SU-DHL-6 (cell line): ENCODE results near the gene GRM1.

Source experiments
- H2AFZ ChIP-seq: fragments of 200-600 bp; sonication (generic); 2 replicates; pipeline ENCODE4 v1.6.1; 2014; ENCODE audit warnings: low read depth, mild to moderate bottlenecking, moderate library complexity, mixed read lengths, antibody characterized with exemption, low read length; ENCODE audit not compliant: severe bottlenecking
- H3F3A ChIP-seq: fragments of 200-600 bp; shearing (Covaris generic); 2 replicates; pipeline ENCODE4 v1.6.0; 2016; ENCODE audit warnings: antibody characterized with exemption, mild to moderate bottlenecking; ENCODE audit not compliant: insufficient read depth
- H3K27ac ChIP-seq: fragments of 200-600 bp; sonication (generic); 2 replicates; pipeline ENCODE4 v1.5.1; 2016; ENCODE audit warnings: low read depth, mild to moderate bottlenecking, low read length, moderate library complexity, mixed read lengths
- H3K27me3 ChIP-seq: fragments of 200-600 bp; sonication (generic), shearing (Covaris generic); 2 replicates; pipeline ENCODE4 v1.6.0; 2014; ENCODE audit warnings: mild to moderate bottlenecking, low read length
- H3K36me3 ChIP-seq: fragments of 200-600 bp; sonication (generic); 2 replicates; pipeline ENCODE4 v1.6.1; 2014; ENCODE audit warnings: mild to moderate bottlenecking, low read length, mixed read lengths
- H3K4me2 ChIP-seq: fragments of 300-600, 200-600 bp; shearing (Covaris generic), sonication (generic); 2 replicates; pipeline ENCODE4 v1.6.0; 2014; ENCODE audit warnings: low read length, low read depth, mild to moderate bottlenecking; ENCODE audit not compliant: poor library complexity, severe bottlenecking
- H3K4me3 ChIP-seq: fragments of 200-600 bp; sonication (generic); 2 replicates; pipeline ENCODE4 v1.5.1; 2014; ENCODE audit warnings: antibody characterized with exemption, low read length, mild to moderate bottlenecking, mixed read lengths; ENCODE audit not compliant: insufficient read depth, poor library complexity, severe bottlenecking
- H3K79me2 ChIP-seq: fragments of 200-600 bp; sonication (generic); 2 replicates; pipeline ENCODE4 v1.6.1; 2014; ENCODE audit warnings: mild to moderate bottlenecking, low read length, moderate library complexity; ENCODE audit not compliant: insufficient read depth
- H3K9ac ChIP-seq: fragments of 200-600 bp; sonication (generic); 2 replicates; pipeline ENCODE4 v1.7.0; 2014; ENCODE audit warnings: mild to moderate bottlenecking, low read length
- H3K9me2 ChIP-seq: fragments of 200-600 bp; sonication (generic); replicated peaks from 2 replicates; pipeline ENCODE4 v1.6.1; 2014; ENCODE audit warnings: low read length; ENCODE audit not compliant: insufficient read depth
- H3K9me3 ChIP-seq: fragments of 200-600 bp; sonication (generic); 2 replicates; pipeline ENCODE4 v1.6.1; 2014; ENCODE audit warnings: low read length, mixed read lengths; ENCODE audit not compliant: insufficient read depth
- H4K20me1 ChIP-seq: fragments of 200-600 bp; sonication (generic); 2 replicates; pipeline ENCODE4 v1.6.1; 2014; ENCODE audit warnings: low read depth, mild to moderate bottlenecking, antibody characterized with exemption, low read length, moderate library complexity, mixed read lengths
- EZH2phosphoT487 ChIP-seq: fragments of 200-600 bp; sonication (generic), shearing (Covaris generic); conservative IDR thresholded peaks from 2 replicates; pipeline ENCODE4 v1.6.1; 2018; ENCODE audit warnings: mild to moderate bottlenecking, antibody characterized with exemption, low read length, moderate library complexity, mixed read lengths
- TF ChIP-seq, protein P1 (sequence below): fragments of 200-600 bp; sonication (generic); IDR thresholded peaks from one replicate; pipeline ENCODE4 v1.5.1; 2017; ENCODE audit warnings: antibody characterized with exemption, mild to moderate bottlenecking, low read length, moderate library complexity; ENCODE audit not compliant: insufficient read depth, poor library complexity, severe bottlenecking

The GRM1 gene

DNA sequence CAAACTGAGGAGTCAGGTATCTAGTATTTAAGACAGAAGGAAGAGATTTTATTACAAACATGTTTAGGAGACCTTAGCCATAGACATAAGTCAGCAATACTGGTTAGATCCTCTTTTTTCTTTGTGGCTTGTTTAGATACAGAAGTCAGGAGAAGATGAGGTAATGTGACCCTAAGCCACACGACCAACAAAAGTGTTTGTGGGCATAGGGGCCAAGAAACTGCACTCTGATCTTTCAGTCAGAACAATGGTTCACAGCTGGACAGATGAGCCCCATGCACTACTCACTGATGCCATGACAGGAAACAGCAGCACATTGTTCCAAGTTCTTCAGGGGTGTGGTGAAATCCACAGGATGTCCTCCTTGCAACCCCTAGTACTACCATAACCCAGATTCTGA is 276.2 kb downstream of the GRM1 start:
- Histone ChIP-seq H3K4me3 (no peak overlapping the region), H3K9ac (no peak overlapping the region), H3K9me3 (no peaks in the 10 kb centered on the region), H3K9me2 (no peaks in the 10 kb centered on the region), H3K36me3 (no peaks in the 10 kb centered on the region), H3K4me2 (no peak overlapping the region), H4K20me1 (no peaks in the 10 kb centered on the region), H2AFZ (no peak overlapping the region), H3K27ac (no peak overlapping the region), H3K79me2 (no peaks in the 10 kb centered on the region), H3K27me3 (no peaks in the 10 kb centered on the region), H3F3A (no peaks in the 10 kb centered on the region)
- TF ChIP-seq, protein P1, sequence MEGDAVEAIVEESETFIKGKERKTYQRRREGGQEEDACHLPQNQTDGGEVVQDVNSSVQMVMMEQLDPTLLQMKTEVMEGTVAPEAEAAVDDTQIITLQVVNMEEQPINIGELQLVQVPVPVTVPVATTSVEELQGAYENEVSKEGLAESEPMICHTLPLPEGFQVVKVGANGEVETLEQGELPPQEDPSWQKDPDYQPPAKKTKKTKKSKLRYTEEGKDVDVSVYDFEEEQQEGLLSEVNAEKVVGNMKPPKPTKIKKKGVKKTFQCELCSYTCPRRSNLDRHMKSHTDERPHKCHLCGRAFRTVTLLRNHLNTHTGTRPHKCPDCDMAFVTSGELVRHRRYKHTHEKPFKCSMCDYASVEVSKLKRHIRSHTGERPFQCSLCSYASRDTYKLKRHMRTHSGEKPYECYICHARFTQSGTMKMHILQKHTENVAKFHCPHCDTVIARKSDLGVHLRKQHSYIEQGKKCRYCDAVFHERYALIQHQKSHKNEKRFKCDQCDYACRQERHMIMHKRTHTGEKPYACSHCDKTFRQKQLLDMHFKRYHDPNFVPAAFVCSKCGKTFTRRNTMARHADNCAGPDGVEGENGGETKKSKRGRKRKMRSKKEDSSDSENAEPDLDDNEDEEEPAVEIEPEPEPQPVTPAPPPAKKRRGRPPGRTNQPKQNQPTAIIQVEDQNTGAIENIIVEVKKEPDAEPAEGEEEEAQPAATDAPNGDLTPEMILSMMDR: no peak
- no peak for TF ChIP-seq EZH2phosphoT487

DNA sequence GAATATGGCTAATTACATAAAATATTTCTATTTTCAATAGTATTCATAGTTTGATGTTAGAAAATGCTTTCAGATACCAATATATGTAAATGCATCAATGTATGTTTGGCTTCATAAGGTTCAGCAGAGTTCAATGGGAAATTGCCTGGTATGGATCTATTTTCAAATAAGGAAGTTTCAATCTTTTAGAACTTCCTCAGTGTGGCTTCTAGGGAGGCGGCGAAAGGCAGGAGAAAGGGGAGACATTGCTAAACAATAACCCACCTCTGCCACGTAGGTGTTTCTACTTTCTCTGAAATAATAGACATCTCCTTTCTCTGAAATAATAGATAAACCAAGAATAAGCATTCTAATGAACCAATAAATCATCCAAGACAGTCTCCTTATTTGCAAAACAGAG is 277.1 kb downstream of the GRM1 start:
- TF ChIP-seq EZH2phosphoT487: no peak
- H3K36me3 ChIP-seq: no peaks in the 10 kb centered on the region
- H2AFZ ChIP-seq: no peak overlapping the region
- H3K9me3 ChIP-seq: no peaks in the 10 kb centered on the region
- H4K20me1 ChIP-seq: no peaks in the 10 kb centered on the region
- H3K9ac ChIP-seq: no peak overlapping the region
- no peaks in the 10 kb centered on the region for H3F3A ChIP-seq
- H3K4me2 ChIP-seq: no peak overlapping the region
- no peaks in the 10 kb centered on the region for H3K9me2 ChIP-seq
- H3K27ac ChIP-seq: no peak overlapping the region
- no peak overlapping the region for H3K4me3 ChIP-seq
- H3K79me2 ChIP-seq: no peaks in the 10 kb centered on the region
- no peaks in the 10 kb centered on the region for H3K27me3 ChIP-seq

DNA sequence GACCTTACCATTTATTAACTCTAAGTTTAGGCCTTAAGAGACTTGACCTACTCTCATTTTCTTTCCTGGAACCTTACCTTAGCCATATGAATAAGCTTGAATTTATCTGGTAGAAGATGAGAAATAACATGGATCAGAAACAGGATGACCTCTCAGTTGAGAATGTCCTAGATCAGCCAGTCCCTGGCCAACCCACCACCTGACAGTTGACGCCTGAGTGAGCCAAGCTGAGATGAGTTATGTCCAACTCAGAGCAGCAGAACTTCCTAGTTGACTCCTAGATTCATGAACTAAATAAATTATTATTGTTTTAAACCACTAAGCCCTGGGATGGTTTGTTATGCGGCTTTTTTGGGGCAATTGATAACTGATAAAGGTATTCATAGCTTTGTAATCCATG is 281.8 kb downstream of the GRM1 start:
- no peaks in the 10 kb centered on the region for H3K27me3 ChIP-seq
- H2AFZ ChIP-seq: no peak overlapping the region
- H4K20me1 ChIP-seq: no peaks in the 10 kb centered on the region
- no peaks in the 10 kb centered on the region for H3K9me2 ChIP-seq
- H3F3A ChIP-seq: no peaks in the 10 kb centered on the region
- H3K4me2 ChIP-seq: no peak overlapping the region
- H3K79me2 ChIP-seq: no peaks in the 10 kb centered on the region
- TF ChIP-seq, protein P1: no peak
- TF ChIP-seq EZH2phosphoT487: no peak
- H3K27ac ChIP-seq: no peak overlapping the region
- no peak overlapping the region for H3K4me3 ChIP-seq
- no peaks in the 10 kb centered on the region for H3K9me3 ChIP-seq
- H3K36me3 ChIP-seq: no peaks in the 10 kb centered on the region
- H3K9ac ChIP-seq: no peak overlapping the region

GRCh38 chr6:146311079-146311478 is 282.2 kb downstream of the GRM1 start:
- Histone ChIP-seq H3K27ac (no peak overlapping the region), H4K20me1 (no peaks in the 10 kb centered on the region), H3K4me2 (no peak overlapping the region), H3K9me3 (no peaks in the 10 kb centered on the region), H3K27me3 (no peaks in the 10 kb centered on the region), H3K36me3 (no peaks in the 10 kb centered on the region), H3F3A (no peaks in the 10 kb centered on the region), H3K9me2 (no peaks in the 10 kb centered on the region), H3K79me2 (no peaks in the 10 kb centered on the region), H3K9ac (no peak overlapping the region), H3K4me3 (no peak overlapping the region), H2AFZ (no peak overlapping the region)
- TF ChIP-seq, protein P1: no peak
- no peak for TF ChIP-seq EZH2phosphoT487
